ENCODE data around the gene STK35. TPM values are rescaled to one million over a fixed set of nuclear protein-coding genes. Genes with fewer than 3 reads are reported as not detected.
A peak's percentile ranks its signal among the peaks of the same experiment; 100 is the strongest.

Gene STK35
- total and polyA plus RNA-seq, 7 donors: 4.8 to 16.8 (median 13.6) TPM

DNA sequence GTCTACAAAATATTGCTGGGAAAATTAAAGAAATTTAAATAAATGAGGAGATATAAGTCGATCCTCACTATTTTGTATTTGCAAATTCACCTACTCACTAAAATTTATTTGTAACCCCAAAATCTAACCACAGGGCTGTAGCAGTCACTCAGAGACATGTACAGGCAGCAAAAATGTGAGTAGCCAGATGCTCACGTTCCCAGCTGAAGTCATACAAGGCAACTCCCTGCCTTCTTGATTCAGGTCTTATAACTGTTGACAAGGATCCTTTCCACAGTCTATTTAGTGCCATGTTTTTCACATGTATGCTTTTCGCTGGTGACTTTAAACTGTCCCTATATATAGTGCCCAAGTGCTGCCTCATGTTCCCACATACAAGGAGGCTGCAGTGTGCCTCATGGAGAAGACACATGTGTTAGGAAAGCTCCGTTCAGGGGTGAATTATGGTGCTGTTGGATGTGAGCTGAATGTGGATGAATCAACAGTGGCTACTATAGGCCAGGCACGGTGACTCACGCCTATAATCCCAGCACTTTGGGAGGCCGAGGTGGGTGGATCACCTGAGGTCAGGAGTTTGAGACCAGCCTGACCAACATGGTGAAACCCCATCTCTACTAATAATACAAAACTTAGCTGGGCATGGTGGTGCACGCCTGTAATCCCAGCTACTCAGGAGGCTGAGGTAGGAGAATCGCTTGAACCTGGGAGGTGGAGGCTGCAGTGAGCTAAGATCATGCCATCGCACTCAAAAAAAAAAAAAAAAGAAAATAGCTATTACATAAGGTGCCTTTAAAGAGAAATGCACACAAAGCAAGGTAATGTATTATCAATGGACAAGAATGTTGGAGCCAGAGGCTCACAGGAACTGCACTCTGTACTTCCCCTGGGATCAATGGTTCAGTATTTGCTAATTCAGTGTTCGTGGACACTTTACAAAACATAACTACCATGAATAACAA, 55.3 kb downstream of the STK35 start:
- WGBS, 2 donors: 91% methylated on average over 11 of the region's 11 CpGs
- TF ChIP-seq EP300 (IDR thresholded peaks at IDR 0.05) (no peak), CTCF (IDR thresholded peaks at IDR 0.05) (no peak), POLR2AphosphoS5 (IDR thresholded peaks at IDR 0.05) (no peak), POLR2A (IDR thresholded peaks at IDR 0.05) (no peak)
- intact Hi-C loops (cut with DNase I): no loop called here
- Histone ChIP-seq H3K27ac (no peak overlapping the region), H3K27me3 (no peaks in the 10 kb centered on the region), H3K9me3 (no peaks in the 10 kb centered on the region), H3K4me3 (no peak overlapping the region), H3K4me1 (peaks cover 0 to 8% (median 7%) of the 10 kb centered on the region in 4 donors), H3K36me3 (no peaks in the 10 kb centered on the region)
- DNase-seq: no peak

- Histone ChIP-seq H3K27me3 (no peaks in the 10 kb centered on the region), H3K36me3 (no peaks in the 10 kb centered on the region), H3K4me1 (no peaks in the 10 kb centered on the region), H3K9me3 (no peaks in the 10 kb centered on the region), H3K4me3 (no peak overlapping the region), H3K27ac (no peak overlapping the region)
- intact Hi-C loops (cut with DNase I): no loop called here
- TF ChIP-seq POLR2AphosphoS5 (IDR thresholded peaks at IDR 0.05) (no peak), CTCF (IDR thresholded peaks at IDR 0.05) (no peak), EP300 (IDR thresholded peaks at IDR 0.05) (no peak), POLR2A (IDR thresholded peaks at IDR 0.05) (no peak)
- 69 to 78% methylated on average over 12 of the region's 12 CpGs for WGBS, 2 donors
- peak; percentile 36 for DNase-seq
Measured at GRCh38 chr20:2162125-2162822, 60.6 kb downstream of the STK35 start.

GRCh38 chr20:2162823-2163166, 61.2 kb downstream of the STK35 start:
- H3K4me3 ChIP-seq: no peak overlapping the region
- no peaks in the 10 kb centered on the region for H3K36me3 ChIP-seq
- intact Hi-C loops (cut with DNase I): no loop called here
- H3K4me1 ChIP-seq: no peaks in the 10 kb centered on the region
- H3K27ac ChIP-seq: no peak overlapping the region
- H3K9me3 ChIP-seq: no peaks in the 10 kb centered on the region
- 84 to 91% methylated on average over 11 of the region's 11 CpGs for WGBS, 2 donors
- no peak for TF ChIP-seq POLR2AphosphoS5 (IDR thresholded peaks at IDR 0.05)
- TF ChIP-seq CTCF (IDR thresholded peaks at IDR 0.05): no peak
- TF ChIP-seq EP300 (IDR thresholded peaks at IDR 0.05): no peak
- no peak for TF ChIP-seq POLR2A (IDR thresholded peaks at IDR 0.05)
- no peaks in the 10 kb centered on the region for H3K27me3 ChIP-seq
- DNase-seq: peak; percentile 34

DNA sequence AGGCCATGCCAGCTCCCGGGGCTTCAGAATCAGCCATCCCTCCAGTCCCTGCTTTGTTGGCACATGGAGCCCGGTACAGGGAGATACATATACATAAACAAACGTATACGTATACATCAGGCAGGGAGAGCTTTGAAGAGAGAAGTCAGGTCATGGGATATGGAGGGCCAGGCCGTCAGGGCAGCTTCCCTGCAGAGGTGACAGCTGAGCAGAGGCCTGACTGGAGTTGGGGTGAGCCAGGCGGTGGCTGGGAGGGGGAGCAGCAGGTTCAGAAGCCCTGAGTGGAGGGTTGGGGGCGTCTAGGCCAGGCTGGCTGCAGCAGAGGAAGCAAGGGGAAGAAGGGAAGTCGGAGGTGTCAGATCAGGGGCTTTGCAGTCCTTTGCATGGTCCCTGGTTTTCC, 61.7 kb downstream of the STK35 start:
- 79 to 83% methylated on average over 8 of the region's 8 CpGs for WGBS, 2 donors
- no peak for TF ChIP-seq CTCF (IDR thresholded peaks at IDR 0.05)
- TF ChIP-seq EP300 (IDR thresholded peaks at IDR 0.05): no peak
- no peak for TF ChIP-seq POLR2A (IDR thresholded peaks at IDR 0.05)
- TF ChIP-seq POLR2AphosphoS5 (IDR thresholded peaks at IDR 0.05): no peak
- DNase-seq: no peak

More for the DNA sequence above, 61.7 kb downstream of the STK35 start:
- Histone ChIP-seq H3K36me3 (no peaks in the 10 kb centered on the region), H3K4me3 (no peak overlapping the region), H3K4me1 (no peaks in the 10 kb centered on the region), H3K9me3 (no peaks in the 10 kb centered on the region), H3K27ac (no peak overlapping the region), H3K27me3 (no peaks in the 10 kb centered on the region)
- intact Hi-C loops (cut with DNase I): no loop called here
